Neural cell (in vitro differentiated cells): ENCODE measurements around the gene TRIOBP. TPM values are rescaled to one million over a fixed set of nuclear protein-coding genes. Genes with fewer than 3 reads are reported as not detected.

Source experiments
- H2AFZ ChIP-seq: fragments of 200-600, 300-800 bp; sonication (generic), shearing (Covaris generic); 2 replicates; pipeline ENCODE4 v1.6.0; 2014; ENCODE audit warnings: low read depth, mild to moderate bottlenecking, antibody characterized with exemption, low read length, moderate library complexity
- H3F3A ChIP-seq: fragments of 200-600 bp; shearing (Covaris generic); 2 replicates; pipeline ENCODE4 v1.6.1; 2016; ENCODE audit warnings: mild to moderate bottlenecking, moderate library complexity, mixed read lengths, antibody characterized with exemption, low read length; ENCODE audit not compliant: insufficient read depth, poor library complexity, severe bottlenecking
- H3K27ac ChIP-seq: fragments of 200-600, 300-800 bp; sonication (generic), shearing (Covaris generic); 2 replicates; pipeline ENCODE4 v1.5.1; 2014; ENCODE audit warnings: mild to moderate bottlenecking, low read length, moderate library complexity
- H3K27me3 ChIP-seq: fragments of 300-800, 200-600 bp; sonication (generic), shearing (Covaris generic); 2 replicates; pipeline ENCODE4 v1.6.0; 2014; ENCODE audit warnings: mild to moderate bottlenecking, low read depth, low read length, moderate library complexity; ENCODE audit not compliant: insufficient read depth
- H3K36me3 ChIP-seq: fragments of 300-800, 200-600 bp; sonication (generic), shearing (Covaris generic); 2 replicates; pipeline ENCODE4 v1.5.1; 2014; ENCODE audit warnings: mild to moderate bottlenecking, antibody characterized with exemption, low read length, moderate library complexity; ENCODE audit not compliant: insufficient read depth
- H3K4me2 ChIP-seq: fragments of 300-800, 200-600 bp; sonication (generic), shearing (Covaris generic); 2 replicates; pipeline ENCODE4 v1.6.0; 2014; ENCODE audit warnings: mild to moderate bottlenecking, low read length
- H3K4me3 ChIP-seq: fragments of 300-800, 200-600 bp; sonication (generic), shearing (Covaris generic); 2 replicates; pipeline ENCODE4 v1.5.1; 2014; ENCODE audit warnings: mild to moderate bottlenecking, low read length, moderate library complexity
- H3K79me2 ChIP-seq: fragments of 200-600 bp; shearing (Covaris generic); replicated peaks from 2 replicates; pipeline ENCODE4 v1.6.0; 2014; ENCODE audit warnings: mild to moderate bottlenecking, low read length, moderate library complexity; ENCODE audit not compliant: insufficient read depth
- H3K9ac ChIP-seq: fragments of 300-800, 200-600 bp; sonication (generic), shearing (Covaris generic); 2 replicates; pipeline ENCODE4 v1.6.1; 2016; ENCODE audit warnings: mild to moderate bottlenecking, low read length, mixed read lengths
- H3K9me2 ChIP-seq: fragments of 200-600 bp; shearing (Covaris generic); 2 replicates; pipeline ENCODE4 v1.6.1; 2016; ENCODE audit warnings: mild to moderate bottlenecking, low read length, mixed read lengths; ENCODE audit not compliant: insufficient read depth
- H3K9me3 ChIP-seq: fragments of 200-600, 300-800 bp; sonication (generic), shearing (Covaris generic); 2 replicates; pipeline ENCODE4 v1.6.1; 2016; ENCODE audit warnings: mild to moderate bottlenecking, mixed run types, low read length, moderate library complexity, mixed read lengths
- H4K20me1 ChIP-seq: fragments of 200-600 bp; shearing (Covaris generic); 2 replicates; pipeline ENCODE4 v1.6.1; 2016; ENCODE audit warnings: mild to moderate bottlenecking, mixed run types; ENCODE audit not compliant: insufficient read depth
- CTCF ChIP-seq: fragments of 450-650 bp; IDR thresholded peaks from 2 replicates; pipeline ENCODE4 v1.5.1; 2014; ENCODE audit warnings: antibody characterized with exemption, mild to moderate bottlenecking, moderate library complexity; ENCODE audit not compliant: poor library complexity, severe bottlenecking
- EP300 ChIP-seq: fragments of 450-650 bp; conservative IDR thresholded peaks from 2 replicates; pipeline ENCODE4 v1.6.1; 2014; ENCODE audit warnings: antibody characterized with exemption, mild to moderate bottlenecking, moderate library complexity; ENCODE audit not compliant: poor library complexity, severe bottlenecking
- MXI1 ChIP-seq: fragments of 450-650 bp; conservative IDR thresholded peaks from 2 replicates; pipeline ENCODE4 v1.6.1; 2014; ENCODE audit warnings: antibody characterized with exemption, mild to moderate bottlenecking; ENCODE audit not compliant: poor library complexity, severe bottlenecking
- POLR2AphosphoS5 ChIP-seq: IDR thresholded peaks from 2 replicates; pipeline ENCODE4 v1.6.1; 2012
- RAD21 ChIP-seq: fragments of 450-650 bp; conservative IDR thresholded peaks from 2 replicates; pipeline ENCODE4 v1.6.1; 2014; ENCODE audit warnings: antibody characterized with exemption, mild to moderate bottlenecking, moderate library complexity
- TAF1 ChIP-seq: IDR thresholded peaks from 2 replicates; pipeline ENCODE4 v1.6.1; 2012; ENCODE audit warnings: low read depth
- polyA plus RNA-seq: library from polyadenylated mRNA; depleted of rRNA; stranded (reverse); fragments of >200 nt; gene quantifications from 2 replicates; pipeline ENCODE4 v1.2.3, GENCODE V29; 2014
- TF ChIP-seq, protein P1 (sequence below): IDR thresholded peaks from 2 replicates; pipeline ENCODE4 v1.6.1; 2012; ENCODE audit warnings: borderline replicate concordance

The TRIOBP gene
- polyA plus RNA-seq, 1 donor from 2014 or later, result 16.2 TPM

GRCh38 chr22:37801946-37802309 is 105.1 kb downstream of the TRIOBP start:
- Histone ChIP-seq H3K79me2 (no peaks in the 10 kb centered on the region), H3K9me2 (no peaks in the 10 kb centered on the region), H4K20me1 (no peaks in the 10 kb centered on the region), H3K27me3 (peaks cover 36% of the 10 kb centered on the region), H3K9me3 (no peaks in the 10 kb centered on the region), H3K4me2 (peak overlapping the region; percentile 88), H3K4me3 (peak overlapping the region; percentile 89), H3F3A (peaks cover 5% of the 10 kb centered on the region), H3K36me3 (no peaks in the 10 kb centered on the region), H3K27ac (peak overlapping the region; percentile 42), H2AFZ (peak overlapping the region; percentile 94), H3K9ac (peak overlapping the region; percentile 84)
- TF ChIP-seq, protein P1, sequence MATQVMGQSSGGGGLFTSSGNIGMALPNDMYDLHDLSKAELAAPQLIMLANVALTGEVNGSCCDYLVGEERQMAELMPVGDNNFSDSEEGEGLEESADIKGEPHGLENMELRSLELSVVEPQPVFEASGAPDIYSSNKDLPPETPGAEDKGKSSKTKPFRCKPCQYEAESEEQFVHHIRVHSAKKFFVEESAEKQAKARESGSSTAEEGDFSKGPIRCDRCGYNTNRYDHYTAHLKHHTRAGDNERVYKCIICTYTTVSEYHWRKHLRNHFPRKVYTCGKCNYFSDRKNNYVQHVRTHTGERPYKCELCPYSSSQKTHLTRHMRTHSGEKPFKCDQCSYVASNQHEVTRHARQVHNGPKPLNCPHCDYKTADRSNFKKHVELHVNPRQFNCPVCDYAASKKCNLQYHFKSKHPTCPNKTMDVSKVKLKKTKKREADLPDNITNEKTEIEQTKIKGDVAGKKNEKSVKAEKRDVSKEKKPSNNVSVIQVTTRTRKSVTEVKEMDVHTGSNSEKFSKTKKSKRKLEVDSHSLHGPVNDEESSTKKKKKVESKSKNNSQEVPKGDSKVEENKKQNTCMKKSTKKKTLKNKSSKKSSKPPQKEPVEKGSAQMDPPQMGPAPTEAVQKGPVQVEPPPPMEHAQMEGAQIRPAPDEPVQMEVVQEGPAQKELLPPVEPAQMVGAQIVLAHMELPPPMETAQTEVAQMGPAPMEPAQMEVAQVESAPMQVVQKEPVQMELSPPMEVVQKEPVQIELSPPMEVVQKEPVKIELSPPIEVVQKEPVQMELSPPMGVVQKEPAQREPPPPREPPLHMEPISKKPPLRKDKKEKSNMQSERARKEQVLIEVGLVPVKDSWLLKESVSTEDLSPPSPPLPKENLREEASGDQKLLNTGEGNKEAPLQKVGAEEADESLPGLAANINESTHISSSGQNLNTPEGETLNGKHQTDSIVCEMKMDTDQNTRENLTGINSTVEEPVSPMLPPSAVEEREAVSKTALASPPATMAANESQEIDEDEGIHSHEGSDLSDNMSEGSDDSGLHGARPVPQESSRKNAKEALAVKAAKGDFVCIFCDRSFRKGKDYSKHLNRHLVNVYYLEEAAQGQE, result no peak
- TF ChIP-seq CTCF, result no peak
- TF ChIP-seq MXI1, result peak; percentile 56

DNA sequence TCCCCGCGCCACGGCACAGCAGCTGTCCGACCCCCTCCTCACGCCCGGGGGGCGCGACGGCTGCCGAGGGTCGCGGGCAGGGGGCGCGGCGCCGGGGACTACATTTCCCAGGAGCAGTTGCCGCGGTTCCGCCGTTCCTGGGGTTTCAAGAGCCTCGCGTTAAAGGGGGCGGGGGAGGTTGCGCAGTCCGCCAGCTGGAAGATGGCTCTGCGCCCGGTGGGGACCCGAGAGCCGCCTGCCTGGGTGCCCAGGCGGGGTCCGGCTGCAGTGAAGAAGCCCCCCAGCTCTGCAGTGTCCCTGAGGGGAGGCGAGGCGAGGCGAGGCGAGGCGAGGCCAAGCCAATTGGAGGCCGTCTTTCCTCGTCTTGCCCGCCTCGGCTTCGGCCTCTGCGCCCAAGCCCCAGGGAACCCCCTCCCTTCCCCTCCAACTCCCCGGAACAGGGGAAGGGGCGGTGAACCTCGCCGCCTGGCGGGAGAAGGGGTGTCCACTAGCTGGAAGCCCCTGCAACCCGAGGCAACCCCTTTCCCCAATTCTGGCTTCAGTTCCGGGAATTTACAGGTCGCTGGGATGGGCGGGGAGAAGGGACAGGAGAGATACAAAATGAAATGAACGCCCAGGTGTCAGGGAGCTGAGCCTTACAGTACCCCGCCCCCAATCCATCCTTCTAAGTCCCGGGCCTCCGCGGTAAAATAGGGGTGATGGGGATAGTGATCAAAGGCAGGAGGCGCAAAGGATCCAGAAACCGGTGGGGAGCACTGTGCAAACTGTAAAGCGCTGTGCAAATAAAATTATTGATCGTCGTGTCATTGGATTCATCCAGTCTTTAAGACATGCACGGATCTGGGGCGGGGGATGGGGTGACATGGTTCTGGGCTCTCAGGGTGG is 105.7 kb downstream of the TRIOBP start:
- Histone ChIP-seq H3K79me2 (no peaks in the 10 kb centered on the region), H3K4me3 (peak overlapping the region; percentile 89), H3K36me3 (no peaks in the 10 kb centered on the region), H3F3A (peaks cover 5% of the 10 kb centered on the region), H2AFZ (peak overlapping the region; percentile 94), H3K4me2 (peak overlapping the region; percentile 88), H3K9me3 (no peaks in the 10 kb centered on the region), H3K27me3 (peaks cover 42% of the 10 kb centered on the region), H4K20me1 (no peaks in the 10 kb centered on the region), H3K9me2 (no peaks in the 10 kb centered on the region), H3K27ac (peak overlapping the region; percentile 42), H3K9ac (peak overlapping the region; percentile 84)
- TF ChIP-seq TAF1 (peak; percentile 34), RAD21 (no peak), CTCF (peak; percentile 59), POLR2AphosphoS5 (peak; percentile 91), EP300 (peak; percentile 40), MXI1 (no peak)
- TF ChIP-seq, protein P1, result peak; percentile 62
